H1 (cell line): ENCODE measurements around the gene PCNA. TPM values are rescaled to one million over a fixed set of nuclear protein-coding genes. Genes with fewer than 3 reads are reported as not detected.

Source experiments
- CTCF ChIA-PET: fragments of 300-600 bp; sonication (Branson Sonifier 250); formaldehyde crosslinking; loops from one replicate; lab custom pipeline; 2021; ENCODE audit not compliant: partially characterized antibody; lab: Charles Lee
- POLR2A ChIA-PET: fragments of 300-600 bp; sonication (Branson Sonifier 250); formaldehyde crosslinking; loops from one replicate; lab custom pipeline; 2021; ENCODE audit warnings: inconsistent platforms; ENCODE audit not compliant: partially characterized antibody; lab: Charles Lee
- DNase-seq, 2 experiments: peaks; one replicate each; pipeline versions ENCODE4 v3.0.0 to v3.0.0-alpha.2; 2010 to 2022; ENCODE audit warnings: low spot score in 2 of 2, low read depth in 1 of 2, mixed read lengths in 1 of 2
- FAIRE-seq: peaks from 2 replicates; lab custom pipeline; 2011; peaks lifted over from hg19 to GRCh38; lab: Jason Lieb, UNC
- H2AFZ ChIP-seq: 2 replicates; pipeline ENCODE4 v1.8.1; 2012; ENCODE audit warnings: low read length, inconsistent platforms
- H2AK5ac ChIP-seq: 2 replicates; pipeline ENCODE4 v1.6.1; 2013; ENCODE audit warnings: low read depth, low read length
- H2BK120ac ChIP-seq: replicated peaks from 2 replicates; pipeline ENCODE3; 2013; ENCODE audit warnings: low read depth, low read length, inconsistent platforms
- H2BK12ac ChIP-seq: 2 replicates; pipeline ENCODE4 v1.6.1; 2013; ENCODE audit warnings: low read depth, low read length
- H2BK15ac ChIP-seq: 2 replicates; pipeline ENCODE4 v1.6.1; 2013; ENCODE audit warnings: low read length
- H2BK20ac ChIP-seq: 2 replicates; pipeline ENCODE4 v1.6.1; 2013; ENCODE audit warnings: low read length
- H2BK5ac ChIP-seq: 2 replicates; pipeline ENCODE4 v1.6.1; 2013; ENCODE audit warnings: low read depth, low read length
- H3K14ac ChIP-seq: 2 replicates; pipeline ENCODE4 v1.6.1; 2013; ENCODE audit warnings: inconsistent platforms; ENCODE audit not compliant: insufficient read length
- H3K18ac ChIP-seq: 2 replicates; pipeline ENCODE4 v1.6.1; 2013; ENCODE audit warnings: low read length; ENCODE audit errors: extremely low read depth
- H3K23ac ChIP-seq: 2 replicates; pipeline ENCODE4 v1.6.1; 2013; ENCODE audit warnings: inconsistent platforms; ENCODE audit not compliant: insufficient read length
- H3K23me2 ChIP-seq: 2 replicates; pipeline ENCODE4 v1.6.1; 2013; ENCODE audit warnings: low read depth, low read length
- H3K27ac ChIP-seq: 2 replicates; pipeline ENCODE4 v1.6.1; 2011; ENCODE audit warnings: low read depth, low read length, inconsistent platforms
- H3K27me3 ChIP-seq, 4 experiments: replicated peaks in 1 of 4; 1 replicate in 1 of 4; 2 replicates in 3 of 4; pipeline versions ENCODE4 v1.6.1 to v1.8.1; 2011 to 2013; ENCODE audit warnings: low read length in 3 of 4, mild to moderate bottlenecking in 3 of 4, inconsistent platforms in 2 of 4, mixed read lengths in 2 of 4, moderate library complexity in 1 of 4; ENCODE audit not compliant: control insufficient read depth in 3 of 4, insufficient read depth in 3 of 4; ENCODE audit errors: extremely low read depth in 1 of 4
- H3K36me3 ChIP-seq, 4 experiments: 2 replicates each; pipeline versions ENCODE4 v1.6.1 to v1.8.1; 2011 to 2013; ENCODE audit warnings: mild to moderate bottlenecking in 4 of 4, low read length in 3 of 4, moderate library complexity in 2 of 4, control low read depth in 1 of 4, inconsistent platforms in 1 of 4; ENCODE audit not compliant: insufficient read depth in 4 of 4, control insufficient read depth in 2 of 4
- H3K4ac ChIP-seq: replicated peaks from 2 replicates; pipeline ENCODE3; 2013; ENCODE audit warnings: low read length, low read depth, mixed read lengths, inconsistent platforms; ENCODE audit not compliant: insufficient read length
- H3K4me1 ChIP-seq, 4 experiments: replicated peaks in 1 of 4; 1 replicate in 1 of 4; 2 replicates in 3 of 4; pipeline versions ENCODE4 v1.6.1 to v1.8.1; 2011 to 2013; ENCODE audit warnings: low read length in 3 of 4, inconsistent platforms in 2 of 4, mixed read lengths in 1 of 4; ENCODE audit not compliant: insufficient read depth in 4 of 4, control insufficient read depth in 3 of 4
- H3K4me2 ChIP-seq, 2 experiments: 2 replicates each; pipeline versions ENCODE4 v1.6.1 to v1.8.1; 2011 to 2013; ENCODE audit warnings: low read depth in 2 of 2, low read length in 2 of 2, control low read depth in 1 of 2, inconsistent platforms in 1 of 2, mild to moderate bottlenecking in 1 of 2; ENCODE audit not compliant: insufficient read depth in 1 of 2
- H3K4me3 ChIP-seq, 4 experiments: fragments of 200-600, 300-600 bp in 1 of 4; sonication (generic), shearing (Covaris generic), sonication (Bioruptor Twin) in 1 of 4; 2 replicates each; pipeline versions ENCODE4 v1.5.1 to v1.8.1; 2011 to 2016; ENCODE audit warnings: low read length in 4 of 4, low read depth in 3 of 4, control low read depth in 2 of 4, inconsistent platforms in 2 of 4, mild to moderate bottlenecking in 2 of 4, mixed read lengths in 1 of 4, moderate library complexity in 1 of 4; ENCODE audit not compliant: insufficient read depth in 2 of 4; ENCODE audit errors: extremely low read depth in 1 of 4
- H3K56ac ChIP-seq: replicated peaks from 2 replicates; pipeline ENCODE3; 2013; ENCODE audit warnings: low read depth, mild to moderate bottlenecking, mixed read lengths, low read length, inconsistent platforms; ENCODE audit not compliant: insufficient read length
- H3K79me1 ChIP-seq: 2 replicates; pipeline ENCODE4 v1.6.1; 2013; ENCODE audit warnings: low read depth, low read length, control low read depth
- H3K79me2 ChIP-seq, 2 experiments: 2 replicates each; pipeline versions ENCODE4 v1.6.1 to v1.8.1; 2012 to 2013; ENCODE audit warnings: low read length in 2 of 2, mild to moderate bottlenecking in 2 of 2, inconsistent platforms in 1 of 2; ENCODE audit not compliant: insufficient read depth in 2 of 2, control insufficient read depth in 1 of 2
- H3K9ac ChIP-seq, 4 experiments: replicated peaks in 1 of 4; 1 replicate in 1 of 4; 2 replicates in 3 of 4; pipeline versions ENCODE4 v1.6.1 to v1.8.1; 2011 to 2013; ENCODE audit warnings: low read depth in 3 of 4, low read length in 3 of 4, control low read depth in 2 of 4, mild to moderate bottlenecking in 2 of 4, moderate library complexity in 2 of 4, inconsistent platforms in 1 of 4; ENCODE audit errors: extremely low read depth in 1 of 4
- H3K9me3 ChIP-seq, 2 experiments: 2 replicates each; pipeline versions ENCODE4 v1.6.1 to v1.8.1; 2012 to 2013; ENCODE audit warnings: mild to moderate bottlenecking in 2 of 2, moderate library complexity in 2 of 2, control low read depth in 1 of 2, inconsistent platforms in 1 of 2, low read depth in 1 of 2, low read length in 1 of 2, mixed read lengths in 1 of 2; ENCODE audit not compliant: insufficient read depth in 2 of 2
- H4K20me1 ChIP-seq, 2 experiments: replicated peaks in 1 of 2; 2 replicates each; pipeline versions ENCODE3 to v1.8.1; 2011 to 2013; ENCODE audit warnings: inconsistent platforms in 2 of 2, low read length in 2 of 2, mild to moderate bottlenecking in 1 of 2; ENCODE audit not compliant: insufficient read depth in 2 of 2, control insufficient read depth in 1 of 2
- H4K5ac ChIP-seq: 2 replicates; pipeline ENCODE4 v1.6.1; 2013; ENCODE audit warnings: low read length, low read depth, mixed read lengths, inconsistent platforms; ENCODE audit not compliant: insufficient read length
- H4K8ac ChIP-seq: 2 replicates; pipeline ENCODE4 v1.8.0; 2013; ENCODE audit warnings: mild to moderate bottlenecking, moderate library complexity, low read length, inconsistent platforms; ENCODE audit not compliant: insufficient read depth; ENCODE audit errors: extremely low read depth
- H4K91ac ChIP-seq: replicated peaks from 2 replicates; pipeline ENCODE3; 2013; ENCODE audit warnings: low read length, mixed read lengths, inconsistent platforms; ENCODE audit not compliant: insufficient read length
- CBX5 ChIP-seq: fragments of 300-800, 300-1000 bp; sonication (generic); IDR thresholded peaks from 2 replicates; pipeline ENCODE4 v1.7.1; 2016; ENCODE audit warnings: antibody characterized with exemption, low read length, low read depth
- FOSL1 ChIP-seq: IDR thresholded peaks from 2 replicates; pipeline ENCODE4 v1.6.1; 2011; ENCODE audit warnings: mild to moderate bottlenecking, low read depth, low read length, moderate library complexity; ENCODE audit not compliant: insufficient read depth
- HDAC2 ChIP-seq, 2 experiments: fragments of 300-600 bp in 1 of 2; sonication (generic) in 1 of 2; IDR thresholded peaks; 2 replicates each; pipeline ENCODE4 v1.6.1; 2011 to 2012; ENCODE audit warnings: low read depth in 2 of 2, low read length in 2 of 2, mild to moderate bottlenecking in 2 of 2, moderate library complexity in 2 of 2, borderline replicate concordance in 1 of 2, inconsistent platforms in 1 of 2
- KDM4A ChIP-seq: IDR thresholded peaks from one replicate; pipeline ENCODE4 v1.7.1; 2012; ENCODE audit warnings: low read depth, mild to moderate bottlenecking, moderate library complexity, low read length, inconsistent platforms; ENCODE audit not compliant: severe bottlenecking
- POU5F1 ChIP-seq: IDR thresholded peaks from 2 replicates; pipeline ENCODE4 v1.6.1; 2011; ENCODE audit warnings: low read depth, mild to moderate bottlenecking, low read length, moderate library complexity
- TAF1 ChIP-seq: IDR thresholded peaks from 2 replicates; pipeline ENCODE4 v1.6.1; 2011; ENCODE audit warnings: mild to moderate bottlenecking, low read depth, low read length
- ZNF274 ChIP-seq: IDR thresholded peaks from 2 replicates; pipeline ENCODE4 v1.7.0; 2012; ENCODE audit warnings: low read length, borderline replicate concordance; ENCODE audit errors: extremely low read depth
- WGBS, 2 experiments: shearing (Covaris generic) in 1 of 2; methylation state at CpG; one replicate each; pipeline versions ENCODE4 v1.1.6 to v1.1.7; 2013 to 2015; ENCODE audit warnings: low lambda C conversion rate in 2 of 2, mixed read lengths in 2 of 2, inconsistent platforms in 1 of 2, low coverage in 1 of 2, missing lambda C conversion rate in 1 of 2; ENCODE audit not compliant: insufficient replicate concordance in 2 of 2, insufficient coverage in 1 of 2, insufficient read length in 1 of 2; ENCODE audit errors: extremely low coverage in 1 of 2, missing lambda C conversion rate in 1 of 2; 5-methylcytosine and 5-hydroxymethylcytosine counted together
- polyA plus RNA-seq, 7 experiments: library from polyadenylated mRNA; depleted of rRNA in 3 of 7; stranded (reverse) in 5 of 7; unstranded in 2 of 7; fragments of >200 nt in 5 of 7; fragments of 200-250 nt in 2 of 7; gene quantifications; 1 replicate in 5 of 7; 2 replicates in 1 of 7; 4 replicates in 1 of 7; pipeline versions ENCODE4 v1.2.1 to v1.2.3, GENCODE V29; 2011 to 2013; ENCODE audit warnings: missing spikeins in 2 of 7, mixed read lengths in 2 of 7
- total RNA-seq: library from RNA; stranded (reverse); fragmentation: NEBNext Ultra II Directional; extraction: Animal tissue kit (Norgen Biotek cat#: 25700); gene quantifications from 2 replicates; pipeline ENCODE4 v1.2.1, GENCODE V29; 2021

The PCNA gene
- total and polyA plus RNA-seq, 2 of the 8 experiments (the other 6 are each of a cell fraction or from before 2014, with no cell fraction given), result 290 to 737 TPM

DNA sequence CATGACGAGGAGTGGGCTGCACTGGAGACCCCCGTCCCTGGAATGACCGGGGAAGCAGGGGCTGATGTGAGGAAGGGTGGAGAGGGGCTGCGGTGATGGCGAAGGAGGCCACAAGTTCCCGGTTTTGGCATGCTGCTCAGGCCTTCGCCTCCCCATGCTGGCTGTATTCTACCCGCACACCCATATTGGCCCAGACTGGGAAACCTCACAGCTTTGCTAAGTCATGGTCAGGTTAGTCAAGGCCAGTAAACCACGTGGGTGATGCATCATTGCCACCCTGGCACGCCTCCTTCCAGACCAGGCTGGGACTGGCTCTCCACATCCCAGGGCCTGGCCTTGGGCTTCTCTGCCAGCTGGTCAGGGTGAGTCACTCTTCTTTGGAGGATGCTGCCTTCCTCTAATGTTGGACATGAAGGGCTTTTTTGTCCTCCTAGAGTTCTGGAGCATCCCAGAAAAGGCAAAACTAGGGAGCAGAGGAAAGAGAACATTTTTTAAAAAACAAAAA, 53.8 kb downstream of the PCNA start:
- no peak overlapping the region; the same call in 1 of the 2 replicates for H2BK5ac ChIP-seq
- H4K91ac ChIP-seq, result no peak overlapping the region
- WGBS, 2 experiments, result 89% methylated on average over 10 of the region's 10 CpGs; no CpG with 5 or more reads in 1 of the 2 experiments
- FAIRE-seq (no peak), DNase-seq (no peak)
- no peak overlapping the region for H3K4me2 ChIP-seq
- no peak overlapping the region for H2AFZ ChIP-seq
- TF ChIP-seq ZNF274, result no peak
- TF ChIP-seq FOSL1, result no peak
- no peak for TF ChIP-seq KDM4A
- no peak for TF ChIP-seq POU5F1
- TF ChIP-seq CBX5, result no peak
- no peak for TF ChIP-seq HDAC2 (IDR thresholded peaks at IDR 0.05; ENCODE audit: borderline replicate concordance in 1 of 2, low read depth in 2 of 2, low read length in 2 of 2)
- TF ChIP-seq TAF1, result no peak
- no peak overlapping the region for H3K18ac ChIP-seq
- no peaks in the 10 kb centered on the region for H3K27me3 ChIP-seq
- H3K9me3 ChIP-seq, result no peaks in the 10 kb centered on the region
- H3K4me3 ChIP-seq, result no peak overlapping the region
- no peaks in the 10 kb centered on the region for H3K36me3 ChIP-seq
- no peak overlapping the region for H3K9ac ChIP-seq
- H4K20me1 ChIP-seq, result no peaks in the 10 kb centered on the region
- H2BK120ac ChIP-seq, result no peak overlapping the region
- ChIA-PET POLR2A (interaction anchor here (0.6 to 0.7 kb wide), 2 partner anchors 16 to 37 kb away, joined by 3 read pairs; no protein-coding TSS in a partner anchor), CTCF (interaction anchor here (1.0 to 2.4 kb wide), 2 partner anchors 10 kb away, joined by 3 to 14 read pairs; no protein-coding TSS in a partner anchor)
- H4K5ac ChIP-seq, result no peak overlapping the region
- H3K27ac ChIP-seq, result no peak overlapping the region
- H3K14ac ChIP-seq, result no peak overlapping the region
- no peak overlapping the region for H2BK15ac ChIP-seq
- H3K4me1 ChIP-seq, result peaks cover 0 to 3% (median 0%) of the 10 kb centered on the region in 4 experiments; a peak in 1 of 7 replicates
- H3K23ac ChIP-seq, result no peak overlapping the region
- no peak overlapping the region for H2BK20ac ChIP-seq
- no peaks in the 10 kb centered on the region for H3K23me2 ChIP-seq
- 0 out of 2 replicates have a peak overlapping the region, but pooled peaks have one; percentile 27 for H2BK12ac ChIP-seq
- no peak overlapping the region; the same call in 1 of the 2 replicates for H4K8ac ChIP-seq
- no peaks in the 10 kb centered on the region for H3K79me1 ChIP-seq
- no peak overlapping the region for H3K4ac ChIP-seq
- H2AK5ac ChIP-seq, result no peak overlapping the region
- no peak overlapping the region for H3K56ac ChIP-seq
- no peaks in the 10 kb centered on the region for H3K79me2 ChIP-seq
